CD4-positive, alpha-beta memory T cell (primary cell): ENCODE measurements around the gene FAXDC2. TPM values are rescaled to one million over a fixed set of nuclear protein-coding genes. Genes with fewer than 3 reads are reported as not detected.
"Not testable (repeated sequence)": the region's sequence is repeated elsewhere in the genome, so short reads cannot be mapped to it uniquely, and the experiment has no call there.

Experiments used
- CTCF ChIA-PET: fragments of 350-600 bp; sonication (Branson Sonifier 250); formaldehyde crosslinking; loops from one replicate; lab custom pipeline; 2021; ENCODE audit warnings: inconsistent platforms; ENCODE audit not compliant: partially characterized antibody; lab: Charles Lee
- POLR2A ChIA-PET: fragments of 350-600 bp; sonication (Branson Sonifier 250); formaldehyde crosslinking; loops from one replicate; lab custom pipeline; 2021; ENCODE audit not compliant: partially characterized antibody; lab: Charles Lee
- DNase-seq, 5 donors: peaks; one replicate each; pipeline versions ENCODE4 v3.0.0 to v3.0.0-alpha.2; 2020 to 2022; ENCODE audit warnings: mixed read lengths in 1 of 5
- H3K27ac ChIP-seq: one replicate; pipeline ENCODE4 v1.7.0; 2013; ENCODE audit warnings: low read depth, low read length
- H3K27me3 ChIP-seq: 2 replicates; pipeline ENCODE4 v1.7.0; 2013; ENCODE audit warnings: mild to moderate bottlenecking, low read length, moderate library complexity; ENCODE audit not compliant: insufficient read depth
- H3K36me3 ChIP-seq: 2 replicates; pipeline ENCODE4 v1.7.0; 2013; ENCODE audit warnings: mild to moderate bottlenecking, low read length, moderate library complexity; ENCODE audit not compliant: insufficient read depth
- H3K4me1 ChIP-seq: 2 replicates; pipeline ENCODE4 v1.7.0; 2013; ENCODE audit warnings: mild to moderate bottlenecking, low read length, moderate library complexity; ENCODE audit not compliant: insufficient read depth
- H3K4me3 ChIP-seq, 2 donors: one replicate each; pipeline ENCODE4 v1.7.0; 2013; ENCODE audit warnings: low read length in 2 of 2, mild to moderate bottlenecking in 1 of 2
- H3K9me3 ChIP-seq, 2 donors: one replicate each; pipeline ENCODE4 v1.7.0; 2013; ENCODE audit warnings: low read length in 2 of 2, control low read depth in 1 of 2; ENCODE audit not compliant: control insufficient read depth in 1 of 2
- H3K27ac Mint-ChIP-seq, 7 donors: one replicate each; pipeline ENCODE4 v1.8.0; 2020 to 2021; ENCODE audit warnings: mixed read lengths in 7 of 7, mild to moderate bottlenecking in 6 of 7, inconsistent platforms in 3 of 7, moderate library complexity in 3 of 7
- H3K27me3 Mint-ChIP-seq, 2 donors: one replicate each; pipeline ENCODE4 v1.8.0; 2020 to 2021; ENCODE audit warnings: mixed read lengths in 2 of 2
- H3K36me3 Mint-ChIP-seq, 2 donors: one replicate each; pipeline ENCODE4 v1.8.0; 2020 to 2021; ENCODE audit warnings: mixed read lengths in 2 of 2, inconsistent platforms in 1 of 2, mild to moderate bottlenecking in 1 of 2
- H3K4me1 Mint-ChIP-seq, 4 donors: one replicate each; pipeline ENCODE4 v1.8.0; 2020 to 2021; ENCODE audit warnings: mixed read lengths in 4 of 4, mild to moderate bottlenecking in 1 of 4
- H3K4me3 Mint-ChIP-seq, 8 donors: one replicate each; pipeline ENCODE4 v1.8.0; 2020 to 2021; ENCODE audit warnings: mixed read lengths in 8 of 8, mild to moderate bottlenecking in 7 of 8, moderate library complexity in 6 of 8, inconsistent platforms in 3 of 8
- H3K9me3 Mint-ChIP-seq, 8 donors: one replicate each; pipeline ENCODE4 v1.8.0; 2020 to 2021; ENCODE audit warnings: mixed read lengths in 8 of 8, mild to moderate bottlenecking in 5 of 8, inconsistent platforms in 3 of 8, moderate library complexity in 1 of 8
- intact Hi-C: fragments of 100-400 bp; cut with micrococcal nuclease; formaldehyde crosslinking; loops from one replicate; pipeline ENCODE4 v1.15.1; 2023
- polyA plus RNA-seq, 2 donors: library from polyadenylated mRNA; unstranded; fragments of 300-500 nt; fragmentation: Illumina TruSeq; gene quantifications; one replicate each; pipeline ENCODE4 v1.2.3, GENCODE V29; 2021
- total RNA-seq, 2 experiments: library from RNA; stranded (reverse); gene quantifications; one replicate each; pipeline ENCODE4 v1.2.3, GENCODE V29; 2021

FAXDC2 gene
- total and polyA plus RNA-seq, 4 experiments from 2014 or later: 0.47 to 1.7 TPM; not detected in 2

GRCh38 chr5:154841273-154841661 lies 9.1 kb downstream of the FAXDC2 start:
- Histone ChIP-seq H3K27me3 (no peaks in the 10 kb centered on the region), H3K9me3 (no peaks in the 10 kb centered on the region), H3K4me3 (no peak overlapping the region), H3K27ac (no peak overlapping the region), H3K4me1 (no peaks in the 10 kb centered on the region), H3K36me3 (no peaks in the 10 kb centered on the region)
- POLR2A ChIA-PET: interaction anchor here (1.8 kb wide), 1 partner anchor 11 kb away, joined by 7 read pairs; no protein-coding TSS in a partner anchor
- Mint-ChIP-seq H3K4me3 (no peak overlapping the region), H3K27ac (peak overlapping the region in 1 of 7 donors; percentile 48), H3K27me3 (no peaks in the 10 kb centered on the region), H3K36me3 (no peaks in the 10 kb centered on the region), H3K9me3 (no peaks in the 10 kb centered on the region), H3K4me1 (no peaks in the 10 kb centered on the region)
- DNase-seq: no peak
- CTCF ChIA-PET: interaction anchor here (1.0 kb wide), 1 partner anchor 21 kb away, joined by 3 read pairs; no protein-coding TSS in a partner anchor
- intact Hi-C loops: no loop called here

GRCh38 chr5:154840435-154841272 lies 9.7 kb downstream of the FAXDC2 start:
- H3K27ac ChIP-seq: no peak overlapping the region
- Mint-ChIP-seq H3K27me3 (no peaks in the 10 kb centered on the region), H3K27ac (peak overlapping the region in 1 of 7 donors; percentile 69)

GRCh38 chr5:154837009-154837901 lies 13.1 kb downstream of the FAXDC2 start:
- Histone ChIP-seq H3K36me3 (no peaks in the 10 kb centered on the region), H3K27me3 (no peaks in the 10 kb centered on the region), H3K27ac (no peak overlapping the region), H3K4me3 (no peak overlapping the region), H3K9me3 (no peaks in the 10 kb centered on the region), H3K4me1 (peaks cover 9% of the 10 kb centered on the region)
- Mint-ChIP-seq H3K27me3 (no peaks in the 10 kb centered on the region), H3K36me3 (peaks cover 0 to 3% of the 10 kb centered on the region in 2 donors), H3K4me1 (peaks cover 0 to 6% (median 3%) of the 10 kb centered on the region in 4 donors), H3K4me3 (no peak overlapping the region), H3K9me3 (no peaks in the 10 kb centered on the region), H3K27ac (peak overlapping the region in 3 of 7 donors; percentile 32 to 72 (median 44))
- CTCF ChIA-PET: no interaction called here
- intact Hi-C loops: no loop called here
- DNase-seq: no peak
- POLR2A ChIA-PET: interaction anchor here (1.0 kb wide), 2 partner anchors 20 to 56 kb away, joined by 3 read pairs; no protein-coding TSS in a partner anchor

More at GRCh38 chr5:154840435-154841272, 9.7 kb downstream of the FAXDC2 start:
- ChIA-PET CTCF (interaction anchor here (1.0 kb wide), 1 partner anchor 21 kb away, joined by 3 read pairs; no protein-coding TSS in a partner anchor), POLR2A (interaction anchor here (1.8 kb wide), 1 partner anchor 11 kb away, joined by 7 read pairs; no protein-coding TSS in a partner anchor)
- Mint-ChIP-seq H3K4me1 (no peaks in the 10 kb centered on the region), H3K36me3 (no peaks in the 10 kb centered on the region), H3K9me3 (no peaks in the 10 kb centered on the region), H3K4me3 (no peak overlapping the region)
- intact Hi-C loops: no loop called here
- Histone ChIP-seq H3K36me3 (no peaks in the 10 kb centered on the region), H3K27me3 (no peaks in the 10 kb centered on the region), H3K4me3 (no peak overlapping the region), H3K4me1 (no peaks in the 10 kb centered on the region), H3K9me3 (no peaks in the 10 kb centered on the region)
- no peak for DNase-seq

GRCh38 chr5:154836225-154836624 lies 14.2 kb downstream of the FAXDC2 start:
- ChIA-PET POLR2A (interaction anchor here (1.0 kb wide), 2 partner anchors 21 to 55 kb away, joined by 3 read pairs; no protein-coding TSS in a partner anchor), CTCF (no interaction called here)
- peak overlapping the region in 1 of 7 donors; percentile 64 for H3K27ac Mint-ChIP-seq

GRCh38 chr5:154835701-154836052 lies 14.7 kb downstream of the FAXDC2 start:
- DNase-seq, H3K27me3 Mint-ChIP-seq, H3K36me3 ChIP-seq, H3K27ac Mint-ChIP-seq, CTCF ChIA-PET, H3K27me3 ChIP-seq, POLR2A ChIA-PET, H3K36me3 Mint-ChIP-seq, H3K4me3 ChIP-seq, H3K4me3 Mint-ChIP-seq, intact Hi-C loops, H3K9me3 Mint-ChIP-seq, H3K9me3 ChIP-seq, H3K27ac ChIP-seq: not testable (repeated sequence)
- peaks cover 4 to 15% (median 9%) of the 10 kb centered on the region in 4 donors for H3K4me1 Mint-ChIP-seq
- peaks cover 15% of the 10 kb centered on the region for H3K4me1 ChIP-seq

More at GRCh38 chr5:154836225-154836624, 14.2 kb downstream of the FAXDC2 start:
- Histone ChIP-seq H3K27me3 (no peaks in the 10 kb centered on the region), H3K4me1 (peaks cover 10% of the 10 kb centered on the region), H3K9me3 (no peaks in the 10 kb centered on the region), H3K36me3 (no peaks in the 10 kb centered on the region), H3K27ac (no peak overlapping the region), H3K4me3 (no peak overlapping the region)
- no peak overlapping the region for H3K4me3 Mint-ChIP-seq
- intact Hi-C loops: no loop called here
- H3K27me3 Mint-ChIP-seq: no peaks in the 10 kb centered on the region
- DNase-seq: no peak
- peaks cover 0 to 11% (median 6%) of the 10 kb centered on the region in 4 donors for H3K4me1 Mint-ChIP-seq
- H3K9me3 Mint-ChIP-seq: no peaks in the 10 kb centered on the region
- peaks cover 0 to 3% of the 10 kb centered on the region in 2 donors for H3K36me3 Mint-ChIP-seq

GRCh38 chr5:154834053-154834452 lies 16.4 kb downstream of the FAXDC2 start:
- H3K27ac Mint-ChIP-seq: peak overlapping the region in 1 of 7 donors; percentile 35
- no peak for DNase-seq
- H3K36me3 Mint-ChIP-seq: peaks cover 0 to 3% of the 10 kb centered on the region in 2 donors
- no peaks in the 10 kb centered on the region for H3K9me3 Mint-ChIP-seq
- no peaks in the 10 kb centered on the region for H3K27me3 Mint-ChIP-seq
- Histone ChIP-seq H3K4me1 (peaks cover 31% of the 10 kb centered on the region), H3K27ac (no peak overlapping the region), H3K36me3 (no peaks in the 10 kb centered on the region), H3K9me3 (no peaks in the 10 kb centered on the region), H3K27me3 (no peaks in the 10 kb centered on the region), H3K4me3 (no peak overlapping the region)
- H3K4me1 Mint-ChIP-seq: peaks cover 20 to 32% (median 25%) of the 10 kb centered on the region in 4 donors
- POLR2A ChIA-PET: interaction anchor here (1.9 kb wide), 1 partner anchor 24 kb away, joined by 6 read pairs; the partner anchor contains the start of gene CNOT8
- intact Hi-C loops: no loop called here
- CTCF ChIA-PET: interaction anchor here (0.9 to 1.3 kb wide), 2 partner anchors 9 to 26 kb away, joined by 3 read pairs; no protein-coding TSS in a partner anchor
- H3K4me3 Mint-ChIP-seq: no peak overlapping the region
